Adipocyte (in vitro differentiated cells): Measurements from ENCODE around the gene STRN.
"Not testable (repeated sequence)": the region's sequence is repeated elsewhere in the genome, so short reads cannot be mapped to it uniquely, and the experiment has no call there.

Experiments used
- DNase-seq: peaks from one replicate; pipeline ENCODE4 v3.0.0-alpha.2; 2015; ENCODE audit warnings: low read depth
- H3K27me3 ChIP-seq: replicated peaks from 2 replicates; pipeline ENCODE4 v1.7.0; 2013; ENCODE audit warnings: mild to moderate bottlenecking, low read length, moderate library complexity; ENCODE audit not compliant: control insufficient read depth, insufficient read depth
- H3K36me3 ChIP-seq: 2 replicates; pipeline ENCODE4 v1.7.0; 2013; ENCODE audit warnings: low read length, mild to moderate bottlenecking, moderate library complexity; ENCODE audit not compliant: control insufficient read depth, insufficient read depth, severe bottlenecking
- H3K4me1 ChIP-seq: 2 replicates; pipeline ENCODE4 v1.7.0; 2013; ENCODE audit warnings: mild to moderate bottlenecking, low read length, moderate library complexity; ENCODE audit not compliant: control insufficient read depth, insufficient read depth
- H3K4me3 ChIP-seq: 2 replicates; pipeline ENCODE4 v1.7.0; 2013; ENCODE audit warnings: mild to moderate bottlenecking, low read length, moderate library complexity
- H3K9ac ChIP-seq: 2 replicates; pipeline ENCODE4 v1.7.0; 2013; ENCODE audit warnings: mild to moderate bottlenecking, low read length, moderate library complexity
- H3K9me3 ChIP-seq: 2 replicates; pipeline ENCODE4 v1.7.0; 2013; ENCODE audit warnings: mild to moderate bottlenecking, low read length, moderate library complexity; ENCODE audit not compliant: control insufficient read depth

Gene STRN

GRCh38 chr2:36966370-36967235, at the start of gene STRN:
STRN (minus strand) TSS chr2:36966536; CDS start chr2:36966463, 73 bp downstream.
- H3K27me3 ChIP-seq: no peaks in the 10 kb centered on the region
- no peaks in the 10 kb centered on the region for H3K9me3 ChIP-seq
- H3K4me1 ChIP-seq: peaks cover 19% of the 10 kb centered on the region
- peak within 1 kb of the TSS; percentile 99 for H3K4me3 ChIP-seq
- no peaks in the 10 kb centered on the region for H3K36me3 ChIP-seq
- peak; percentile 99 for DNase-seq
- peak within 1 kb of the TSS; percentile 95 for H3K9ac ChIP-seq

- Histone ChIP-seq H3K9ac (no peak overlapping the region), H3K9me3 (no peaks in the 10 kb centered on the region), H3K4me3 (no peak overlapping the region), H3K36me3 (peaks cover 76% of the 10 kb centered on the region), H3K27me3 (no peaks in the 10 kb centered on the region), H3K4me1 (no peaks in the 10 kb centered on the region)
- DNase-seq: no peak
These were observed 46.9 kb upstream of the STRN start for GRCh38 chr2:37013315-37013641.

- no peaks in the 10 kb centered on the region for H3K9me3 ChIP-seq
- no peak for DNase-seq
- no peaks in the 10 kb centered on the region for H3K4me1 ChIP-seq
- H3K36me3 ChIP-seq: peaks cover 74% of the 10 kb centered on the region
- no peaks in the 10 kb centered on the region for H3K27me3 ChIP-seq
- no peak overlapping the region for H3K4me3 ChIP-seq
- no peak overlapping the region for H3K9ac ChIP-seq
These were observed 44.8 kb upstream of the STRN start for GRCh38 chr2:37011130-37011529.

GRCh38 chr2:37005118-37005868, 39.0 kb upstream of the STRN start:
- Histone ChIP-seq H3K4me1 (peaks cover 4% of the 10 kb centered on the region), H3K27me3 (no peaks in the 10 kb centered on the region), H3K9me3 (no peaks in the 10 kb centered on the region), H3K4me3 (no peak overlapping the region), H3K36me3 (peaks cover 86% of the 10 kb centered on the region), H3K9ac (no peak overlapping the region)
- DNase-seq: no peak

GRCh38 chr2:37000988-37001556, 34.7 kb upstream of the STRN start:
- DNase-seq: no peak
- Histone ChIP-seq H3K9ac (no peak overlapping the region), H3K27me3 (no peaks in the 10 kb centered on the region), H3K4me1 (peaks cover 4% of the 10 kb centered on the region), H3K9me3 (no peaks in the 10 kb centered on the region), H3K4me3 (no peak overlapping the region), H3K36me3 (peaks cover 75% of the 10 kb centered on the region)

- no peak overlapping the region for H3K4me3 ChIP-seq
- peaks cover 4% of the 10 kb centered on the region for H3K4me1 ChIP-seq
- no peaks in the 10 kb centered on the region for H3K9me3 ChIP-seq
- no peak for DNase-seq
- H3K36me3 ChIP-seq: peaks cover 67% of the 10 kb centered on the region
- H3K9ac ChIP-seq: no peak overlapping the region
- H3K27me3 ChIP-seq: no peaks in the 10 kb centered on the region
These were observed 34.0 kb upstream of the STRN start for GRCh38 chr2:37000318-37000717.

- DNase-seq, H3K27me3 ChIP-seq, H3K9ac ChIP-seq, H3K9me3 ChIP-seq, H3K4me3 ChIP-seq, H3K4me1 ChIP-seq: not testable (repeated sequence)
- H3K36me3 ChIP-seq: peaks cover 58% of the 10 kb centered on the region
These were observed 33.1 kb upstream of the STRN start for GRCh38 chr2:36999416-36999815.

- H3K4me3 ChIP-seq: no peak overlapping the region
- H3K27me3 ChIP-seq: no peaks in the 10 kb centered on the region
- H3K9ac ChIP-seq: no peak overlapping the region
- no peaks in the 10 kb centered on the region for H3K9me3 ChIP-seq
- DNase-seq: peak; percentile 1
- H3K36me3 ChIP-seq: peaks cover 27% of the 10 kb centered on the region
- no peaks in the 10 kb centered on the region for H3K4me1 ChIP-seq
These were observed 27.7 kb upstream of the STRN start for GRCh38 chr2:36993841-36994620.

GRCh38 chr2:36988008-36988407, 21.7 kb upstream of the STRN start:
- DNase-seq: no peak
- Histone ChIP-seq H3K9ac (no peak overlapping the region), H3K36me3 (peaks cover 46% of the 10 kb centered on the region), H3K4me3 (no peak overlapping the region), H3K4me1 (no peaks in the 10 kb centered on the region), H3K9me3 (no peaks in the 10 kb centered on the region), H3K27me3 (no peaks in the 10 kb centered on the region)

- no peaks in the 10 kb centered on the region for H3K9me3 ChIP-seq
- no peaks in the 10 kb centered on the region for H3K27me3 ChIP-seq
- H3K4me3 ChIP-seq: no peak overlapping the region
- H3K4me1 ChIP-seq: no peaks in the 10 kb centered on the region
- H3K9ac ChIP-seq: no peak overlapping the region
- DNase-seq: no peak
- peaks cover 40% of the 10 kb centered on the region for H3K36me3 ChIP-seq
These were observed 16.1 kb upstream of the STRN start for GRCh38 chr2:36982467-36982866.

- no peak overlapping the region for H3K9ac ChIP-seq
- no peaks in the 10 kb centered on the region for H3K4me1 ChIP-seq
- no peaks in the 10 kb centered on the region for H3K9me3 ChIP-seq
- H3K27me3 ChIP-seq: no peaks in the 10 kb centered on the region
- H3K4me3 ChIP-seq: no peak overlapping the region
- no peak for DNase-seq
- peaks cover 35% of the 10 kb centered on the region for H3K36me3 ChIP-seq
These were observed 15.6 kb upstream of the STRN start for GRCh38 chr2:36981911-36982310.
